H1 (cell line): Measurements from ENCODE around the gene GDPD2. TPM values are rescaled to one million over a fixed set of nuclear protein-coding genes. Genes with fewer than 3 reads are reported as not detected.

Experiments used
- EP300 ChIP-seq, 2 experiments: IDR thresholded peaks; 1 replicate in 1 of 2; 2 replicates in 1 of 2; pipeline ENCODE4 v1.6.1; 2011 to 2012; ENCODE audit warnings: low read depth in 2 of 2, low read length in 2 of 2, mild to moderate bottlenecking in 2 of 2, borderline replicate concordance in 1 of 2, inconsistent platforms in 1 of 2, moderate library complexity in 1 of 2
- GTF2F1 ChIP-seq: IDR thresholded peaks from 2 replicates; pipeline ENCODE4 v1.6.1; 2012; ENCODE audit warnings: low read depth, low read length, improper control_type of control experiment, borderline replicate concordance
- TEAD4 ChIP-seq: IDR thresholded peaks from 2 replicates; pipeline ENCODE4 v1.6.1; 2012; ENCODE audit warnings: low read depth, low read length, inconsistent platforms, mixed read lengths
- polyA plus RNA-seq, 7 experiments: library from polyadenylated mRNA; depleted of rRNA in 3 of 7; stranded (reverse) in 5 of 7; unstranded in 2 of 7; fragments of >200 nt in 5 of 7; fragments of 200-250 nt in 2 of 7; gene quantifications; 1 replicate in 5 of 7; 2 replicates in 1 of 7; 4 replicates in 1 of 7; pipeline versions ENCODE4 v1.2.1 to v1.2.3, GENCODE V29; 2011 to 2013; ENCODE audit warnings: missing spikeins in 2 of 7, mixed read lengths in 2 of 7
- total RNA-seq: library from RNA; stranded (reverse); fragmentation: NEBNext Ultra II Directional; extraction: Animal tissue kit (Norgen Biotek cat#: 25700); gene quantifications from 2 replicates; pipeline ENCODE4 v1.2.1, GENCODE V29; 2021

Gene GDPD2
- total and polyA plus RNA-seq, 2 of the 8 experiments (the other 6 are each of a cell fraction or from before 2014, with no cell fraction given) = 25.6 to 68.3 TPM

GRCh38 chrX:70481471-70482270, 58.6 kb downstream of the GDPD2 start (continued):
- TF ChIP-seq GTF2F1 (no peak), TEAD4 (no peak), EP300 (IDR thresholded peaks at IDR 0.05; ENCODE audit: borderline replicate concordance in 1 of 2, low read depth in 2 of 2, low read length in 2 of 2) (no peak)
